Measurements from ENCODE around the gene CDH6.

The CDH6 gene

DNA sequence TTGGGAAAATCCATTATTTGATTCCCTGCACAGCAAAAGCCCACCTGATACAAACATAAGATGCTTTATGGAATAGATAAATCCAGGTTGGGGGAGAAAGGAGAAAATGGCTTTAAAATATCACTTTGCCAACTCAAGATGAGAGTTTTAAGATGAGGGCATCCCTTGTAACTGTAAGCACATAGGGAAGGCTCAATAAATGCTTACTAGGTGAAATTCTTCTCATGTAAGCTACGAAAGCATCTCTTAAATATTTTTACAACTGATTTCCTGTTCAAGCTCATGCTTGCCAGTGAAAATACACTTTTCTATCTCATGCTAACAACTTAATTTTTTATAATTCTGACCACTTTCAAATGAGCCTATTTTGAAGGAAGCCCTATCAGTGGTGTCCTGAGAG, 11.5 kb downstream of the CDH6 start:
- no peak for DNase-seq

DNA sequence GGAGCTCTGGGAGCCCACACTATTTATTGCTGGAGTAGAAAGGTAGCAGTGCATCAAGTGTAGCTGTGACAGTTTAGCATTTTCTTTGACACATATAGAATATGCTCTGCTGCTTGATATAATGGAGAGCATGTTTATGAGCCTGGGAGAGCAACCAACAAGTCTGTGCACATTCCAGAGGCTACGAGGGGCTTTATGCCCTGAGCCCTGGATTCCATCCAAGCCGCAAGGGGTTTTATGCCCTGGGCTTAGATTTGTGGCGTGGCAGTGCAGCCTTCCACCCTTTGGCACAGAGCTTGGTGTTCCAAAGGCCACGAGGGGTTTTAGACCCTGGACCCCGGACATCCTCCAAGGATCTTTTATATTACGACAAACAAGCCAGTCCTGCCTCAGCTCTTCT, 14.6 kb downstream of the CDH6 start:
- DNase-seq: no peak

- no peak for DNase-seq
These were observed 15.8 kb downstream of the CDH6 start for GRCh38 chr5:31209334-31209733.

DNA sequence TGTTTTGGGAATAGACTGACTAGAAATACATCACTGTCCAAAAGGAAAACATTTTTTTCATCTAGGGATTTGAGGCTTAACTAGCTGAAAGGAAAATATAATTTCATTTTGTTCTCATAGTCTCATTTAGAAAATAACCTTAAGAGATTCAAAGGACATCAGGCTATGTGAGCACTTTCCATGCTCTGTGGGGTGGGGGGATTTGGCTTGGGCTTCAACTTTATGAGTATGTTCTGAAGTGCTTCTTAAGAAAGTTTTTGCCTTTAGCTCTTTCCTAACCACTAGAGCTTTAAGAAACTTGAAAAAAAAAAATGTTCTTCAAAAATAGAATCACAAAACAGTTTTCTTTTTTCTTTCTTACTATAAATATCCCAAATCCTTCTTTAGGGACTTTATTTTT, 17.6 kb downstream of the CDH6 start:
- no peak for DNase-seq

DNA sequence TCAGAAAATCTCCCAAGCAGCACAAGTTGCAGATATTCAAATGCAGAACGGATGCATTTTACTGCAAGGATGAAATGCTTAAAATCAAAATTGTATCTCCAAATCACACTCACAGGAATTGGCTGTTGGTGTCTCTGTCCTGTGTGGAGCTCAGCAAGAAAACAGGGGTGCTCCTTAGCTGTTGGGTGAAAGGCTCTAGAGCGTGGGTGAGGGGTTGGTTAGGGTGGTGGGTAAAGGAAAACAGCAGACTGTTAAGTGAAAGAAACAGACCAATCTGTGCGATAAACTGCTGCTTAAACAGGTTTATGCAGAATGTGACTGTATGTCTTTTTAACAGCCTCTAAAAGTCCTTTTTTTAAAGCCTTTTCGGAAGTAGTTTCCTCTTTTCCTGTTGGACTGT, 19.8 kb downstream of the CDH6 start:
- DNase-seq: no peak

- DNase-seq: no peak
These were observed 20.2 kb downstream of the CDH6 start for GRCh38 chr5:31213705-31214121.

GRCh38 chr5:31214229-31214628, 20.7 kb downstream of the CDH6 start:
- no peak for DNase-seq

- no peak for DNase-seq
These were observed 21.8 kb downstream of the CDH6 start for GRCh38 chr5:31215236-31215635.

DNA sequence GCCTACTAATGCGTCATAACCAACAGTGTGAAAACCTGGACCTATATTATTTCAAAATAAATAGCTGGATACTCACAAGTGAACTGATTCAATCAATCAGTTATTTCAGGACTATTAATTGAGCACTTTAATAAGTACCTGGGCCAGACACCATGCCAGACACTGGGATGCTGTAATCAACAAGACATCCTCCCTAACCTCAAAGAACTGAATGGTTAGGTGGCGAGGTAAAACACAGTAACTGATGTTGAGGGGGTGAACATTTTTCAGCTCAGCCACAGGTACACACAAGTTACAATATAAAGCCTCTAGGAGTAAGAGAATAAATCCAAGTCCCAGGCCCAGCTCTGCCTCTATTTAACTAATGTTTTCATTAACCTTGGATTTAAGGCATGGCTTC, 24.0 kb downstream of the CDH6 start:
- DNase-seq: no peak

DNA sequence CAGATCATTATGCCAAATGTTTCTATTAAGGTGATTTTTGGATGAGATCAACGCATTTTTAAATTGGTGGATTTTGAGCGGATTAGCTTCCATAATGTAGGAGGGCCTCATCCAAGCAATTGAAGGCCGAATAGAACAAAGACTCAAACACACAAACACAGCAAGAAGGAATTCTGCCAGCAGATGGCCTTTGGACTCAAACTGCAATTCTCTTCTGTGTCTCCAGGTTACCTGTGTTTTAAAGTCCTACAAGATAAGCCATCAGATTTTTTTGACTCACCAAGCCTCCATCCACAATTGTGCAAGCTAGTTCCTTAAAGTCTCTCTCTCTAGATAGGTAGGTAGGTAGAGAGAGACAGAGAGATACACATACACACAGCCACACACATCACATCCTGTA, 25.5 kb downstream of the CDH6 start:
- no peak for DNase-seq

GRCh38 chr5:31221001-31221400, 27.5 kb downstream of the CDH6 start:
- no peak for DNase-seq

- no peak for DNase-seq
These were observed 31.6 kb downstream of the CDH6 start for GRCh38 chr5:31225118-31225517.

GRCh38 chr5:31225613-31226012, 32.1 kb downstream of the CDH6 start:
- no peak for DNase-seq

DNA sequence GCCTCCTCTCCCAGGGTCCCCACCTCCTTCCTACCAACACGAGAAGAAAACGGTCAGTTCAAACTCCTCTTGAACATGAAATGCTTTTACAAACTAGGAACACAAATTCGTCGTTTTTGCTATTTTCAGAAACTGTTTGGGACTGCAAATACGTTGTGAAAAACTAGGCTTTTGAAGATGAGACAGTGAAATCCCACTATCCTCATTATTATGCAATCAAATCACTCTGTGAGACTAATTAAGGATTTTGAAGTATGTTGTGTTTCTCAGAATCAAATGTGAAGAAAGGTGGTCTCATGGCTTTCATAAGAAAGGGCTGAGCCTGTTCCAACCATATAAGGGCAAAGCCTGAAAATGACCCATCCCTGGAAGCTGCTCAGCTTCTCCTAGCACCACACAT, 33.2 kb downstream of the CDH6 start:
- no peak for DNase-seq

- no peak for DNase-seq
These were observed 35.8 kb downstream of the CDH6 start for GRCh38 chr5:31229266-31229665.

GRCh38 chr5:31231177-31231838, 37.8 kb downstream of the CDH6 start:
- no peak for DNase-seq

GRCh38 chr5:31232273-31232888, 38.9 kb downstream of the CDH6 start:
- no peak for DNase-seq

DNA sequence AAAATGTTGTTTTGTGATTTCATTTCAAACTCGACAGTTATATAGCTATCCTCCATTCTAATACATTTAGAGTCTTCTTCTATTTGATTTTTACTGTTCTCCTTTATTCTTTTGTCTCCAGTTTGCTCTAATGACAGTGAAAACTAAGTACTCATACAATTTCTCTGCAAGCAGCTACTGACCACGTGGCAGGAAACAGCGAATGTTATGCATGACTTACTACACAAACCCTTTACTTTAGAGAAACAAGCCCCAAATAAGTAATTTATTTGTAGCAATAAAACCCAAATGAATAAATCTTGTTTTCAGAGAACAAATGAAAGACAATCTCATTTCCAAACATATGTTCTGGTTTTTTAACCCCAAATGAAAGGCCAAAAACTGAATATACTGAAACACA, 41.9 kb downstream of the CDH6 start:
- DNase-seq: no peak

DNA sequence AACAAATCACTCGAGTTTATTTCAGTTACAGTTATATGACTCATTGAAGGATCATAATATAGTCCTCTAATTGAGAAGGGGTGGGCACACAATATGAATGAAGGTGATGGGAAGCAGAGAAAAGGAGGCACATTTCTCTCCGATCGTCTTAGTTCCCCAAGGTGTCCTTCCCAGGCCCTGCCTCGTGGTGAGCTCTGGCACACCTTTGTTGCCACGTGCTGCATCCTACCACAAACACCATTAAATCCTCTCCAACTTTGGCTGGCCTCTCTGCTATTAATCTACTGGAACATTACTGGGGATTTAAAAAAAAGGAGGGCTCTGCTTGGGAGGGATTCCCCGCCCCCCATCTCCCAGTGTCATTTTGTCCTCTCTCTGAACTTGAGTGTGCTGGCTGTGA, 42.9 kb downstream of the CDH6 start:
- no peak for DNase-seq

DNA sequence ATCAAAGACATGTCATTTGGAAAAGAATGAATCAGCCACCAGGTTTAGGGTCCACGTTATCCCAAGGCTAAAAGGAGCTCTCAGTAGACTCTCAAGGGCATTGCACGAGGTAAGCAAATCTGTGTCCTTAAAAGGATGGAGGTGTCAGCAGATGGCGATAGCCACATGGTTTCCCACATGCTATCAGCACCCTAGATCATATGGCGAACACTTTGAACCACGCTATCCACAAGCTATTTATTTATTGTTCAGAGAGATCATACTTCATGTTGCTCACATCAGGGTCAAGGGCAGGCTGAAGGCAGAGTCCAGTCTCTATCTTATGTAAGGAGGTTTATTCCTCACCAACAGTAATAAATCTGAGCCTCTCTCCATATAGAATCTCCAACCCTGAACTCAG, 43.7 kb downstream of the CDH6 start:
- DNase-seq: no peak

- no peak for DNase-seq
These were observed 45.0 kb downstream of the CDH6 start for GRCh38 chr5:31238497-31238896.

- DNase-seq: no peak
These were observed 51.4 kb downstream of the CDH6 start for GRCh38 chr5:31244921-31245320.

DNA sequence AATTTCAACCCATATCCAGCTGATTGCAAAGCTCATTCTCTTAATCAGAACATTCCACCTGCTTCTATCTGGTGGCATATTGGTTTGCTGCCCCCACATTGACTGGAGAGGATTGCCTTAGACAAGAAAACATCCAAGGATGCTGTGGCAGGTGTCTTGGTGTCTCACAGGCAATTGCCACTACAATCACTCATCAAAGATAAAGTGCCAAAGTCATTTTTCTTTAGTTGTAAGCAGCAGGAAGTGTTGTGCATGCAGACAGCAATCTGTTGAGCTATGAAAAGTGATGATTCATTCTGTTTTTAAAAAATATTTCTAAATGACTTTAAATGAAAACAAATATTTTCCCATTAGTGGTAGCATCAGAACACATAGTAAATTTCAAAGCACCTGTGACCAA, 53.9 kb downstream of the CDH6 start:
- no peak for DNase-seq

DNA sequence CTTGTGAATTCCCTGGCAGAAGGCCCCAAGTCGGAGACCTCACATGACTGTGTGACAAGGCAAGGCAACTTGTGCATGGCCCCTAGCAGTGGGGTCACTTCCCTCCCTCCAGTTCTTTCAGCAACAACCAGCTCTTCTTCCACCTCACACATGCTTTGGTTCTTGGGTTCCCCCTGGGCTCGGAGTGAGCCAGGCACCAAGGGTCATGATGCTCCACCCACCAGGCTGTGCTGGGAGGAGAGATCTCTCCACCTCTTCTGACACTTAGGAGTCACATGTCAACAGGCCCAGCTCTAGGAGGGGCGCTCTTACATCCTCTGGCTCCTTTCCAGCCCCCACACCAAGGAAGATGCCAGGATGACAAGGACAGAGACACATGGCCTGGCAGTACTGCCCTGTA, 56.7 kb downstream of the CDH6 start:
- DNase-seq: no peak

GRCh38 chr5:31251032-31251431, 57.5 kb downstream of the CDH6 start:
- DNase-seq: no peak

Data from NCI-H187 treated with DMSO at 0.1 percent for 48 hours (cell line).